LNCAP (cell line): Measurements from ENCODE around the gene STAC3.

Experiments
- TF ChIP-seq, protein P1 (sequence below): fragments of 450-650 bp; IDR thresholded peaks from 2 replicates; pipeline ENCODE4 v1.5.1; 2017; ENCODE audit warnings: mild to moderate bottlenecking

The STAC3 gene

DNA sequence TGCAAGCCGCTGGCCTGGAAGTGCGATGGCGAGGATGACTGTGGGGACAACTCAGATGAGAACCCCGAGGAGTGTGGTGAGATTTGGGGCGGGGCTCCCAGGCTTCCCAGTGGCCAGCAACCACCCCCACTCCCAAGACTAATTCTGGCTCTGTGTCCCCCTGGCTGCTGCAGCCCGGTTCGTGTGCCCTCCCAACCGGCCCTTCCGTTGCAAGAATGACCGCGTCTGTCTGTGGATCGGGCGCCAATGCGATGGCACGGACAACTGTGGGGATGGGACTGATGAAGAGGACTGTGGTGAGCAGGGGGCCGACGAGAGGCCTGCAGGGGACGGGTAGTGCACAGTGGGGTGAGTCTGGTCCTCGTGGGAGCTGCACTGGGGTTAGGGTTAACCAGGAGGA is 46.5 kb downstream of the STAC3 start:
- TF ChIP-seq, protein P1, sequence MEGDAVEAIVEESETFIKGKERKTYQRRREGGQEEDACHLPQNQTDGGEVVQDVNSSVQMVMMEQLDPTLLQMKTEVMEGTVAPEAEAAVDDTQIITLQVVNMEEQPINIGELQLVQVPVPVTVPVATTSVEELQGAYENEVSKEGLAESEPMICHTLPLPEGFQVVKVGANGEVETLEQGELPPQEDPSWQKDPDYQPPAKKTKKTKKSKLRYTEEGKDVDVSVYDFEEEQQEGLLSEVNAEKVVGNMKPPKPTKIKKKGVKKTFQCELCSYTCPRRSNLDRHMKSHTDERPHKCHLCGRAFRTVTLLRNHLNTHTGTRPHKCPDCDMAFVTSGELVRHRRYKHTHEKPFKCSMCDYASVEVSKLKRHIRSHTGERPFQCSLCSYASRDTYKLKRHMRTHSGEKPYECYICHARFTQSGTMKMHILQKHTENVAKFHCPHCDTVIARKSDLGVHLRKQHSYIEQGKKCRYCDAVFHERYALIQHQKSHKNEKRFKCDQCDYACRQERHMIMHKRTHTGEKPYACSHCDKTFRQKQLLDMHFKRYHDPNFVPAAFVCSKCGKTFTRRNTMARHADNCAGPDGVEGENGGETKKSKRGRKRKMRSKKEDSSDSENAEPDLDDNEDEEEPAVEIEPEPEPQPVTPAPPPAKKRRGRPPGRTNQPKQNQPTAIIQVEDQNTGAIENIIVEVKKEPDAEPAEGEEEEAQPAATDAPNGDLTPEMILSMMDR = no peak

DNA sequence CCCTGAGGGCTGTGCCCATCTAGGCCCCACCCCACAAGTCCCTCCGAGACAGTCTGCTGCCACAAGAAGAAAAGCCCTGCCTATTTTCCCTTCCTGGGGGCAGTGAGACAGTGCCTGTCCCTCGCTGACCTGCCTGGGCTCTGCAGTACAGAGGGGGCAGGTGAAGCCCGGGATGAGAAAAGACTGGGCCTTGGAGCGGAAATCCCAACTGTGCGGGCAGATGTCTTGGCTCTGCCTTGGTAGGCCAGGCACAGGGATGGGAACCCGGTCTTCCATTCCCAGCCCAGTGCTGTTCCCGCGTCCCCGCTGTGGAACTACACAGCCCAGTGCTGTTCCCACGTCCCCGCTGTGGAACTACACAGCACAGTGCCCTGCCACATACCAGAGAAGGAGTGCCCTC is 47.2 kb downstream of the STAC3 start:
- TF ChIP-seq, protein P1 = no peak

DNA sequence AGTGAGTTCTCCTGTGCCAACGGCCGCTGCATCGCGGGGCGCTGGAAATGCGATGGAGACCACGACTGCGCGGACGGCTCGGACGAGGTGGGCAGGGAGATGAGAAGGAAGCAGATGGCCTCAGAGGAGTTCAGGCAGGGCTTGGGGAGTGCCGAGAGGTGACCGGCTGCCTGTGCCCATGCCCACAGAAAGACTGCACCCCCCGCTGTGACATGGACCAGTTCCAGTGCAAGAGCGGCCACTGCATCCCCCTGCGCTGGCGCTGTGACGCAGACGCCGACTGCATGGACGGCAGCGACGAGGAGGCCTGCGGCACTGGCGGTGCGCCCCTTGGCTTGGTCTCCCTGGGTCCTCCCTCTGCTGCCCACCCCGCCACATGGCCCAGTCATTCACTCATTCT is 47.8 kb downstream of the STAC3 start:
- TF ChIP-seq, protein P1 = no peak

DNA sequence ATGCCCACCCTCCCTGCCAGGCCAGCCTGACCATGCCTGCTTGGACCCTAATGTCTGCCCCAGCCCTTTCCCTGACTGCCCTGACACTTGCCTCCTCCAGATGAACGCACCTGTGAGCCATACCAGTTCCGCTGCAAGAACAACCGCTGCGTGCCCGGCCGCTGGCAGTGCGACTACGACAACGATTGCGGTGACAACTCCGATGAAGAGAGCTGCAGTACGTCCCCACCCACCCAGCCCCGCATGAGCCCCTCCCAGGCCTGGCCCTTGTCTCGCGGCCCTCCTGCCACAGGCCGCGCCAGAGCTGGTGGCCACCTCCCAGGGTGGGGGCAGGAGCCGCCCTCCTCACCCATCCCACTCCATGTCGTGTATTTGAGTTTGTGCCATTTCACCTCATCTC is 48.7 kb downstream of the STAC3 start:
- TF ChIP-seq, protein P1 = no peak

DNA sequence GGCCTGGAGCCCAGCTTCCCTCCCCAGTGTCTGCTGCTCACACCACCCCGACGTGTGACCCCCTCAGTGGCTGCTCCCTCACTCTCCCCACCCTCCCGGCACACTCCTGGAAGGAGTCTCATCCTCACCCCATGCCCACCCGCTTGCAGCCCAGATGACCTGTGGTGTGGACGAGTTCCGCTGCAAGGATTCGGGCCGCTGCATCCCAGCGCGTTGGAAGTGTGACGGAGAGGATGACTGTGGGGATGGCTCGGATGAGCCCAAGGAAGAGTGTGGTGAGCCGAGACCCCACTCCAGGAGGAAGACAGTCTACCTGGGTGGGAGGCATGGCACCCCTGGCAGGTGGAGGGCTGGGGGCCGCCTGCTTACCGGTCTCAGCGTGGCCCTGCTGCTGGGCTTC is 49.4 kb downstream of the STAC3 start:
- TF ChIP-seq, protein P1 = no peak

DNA sequence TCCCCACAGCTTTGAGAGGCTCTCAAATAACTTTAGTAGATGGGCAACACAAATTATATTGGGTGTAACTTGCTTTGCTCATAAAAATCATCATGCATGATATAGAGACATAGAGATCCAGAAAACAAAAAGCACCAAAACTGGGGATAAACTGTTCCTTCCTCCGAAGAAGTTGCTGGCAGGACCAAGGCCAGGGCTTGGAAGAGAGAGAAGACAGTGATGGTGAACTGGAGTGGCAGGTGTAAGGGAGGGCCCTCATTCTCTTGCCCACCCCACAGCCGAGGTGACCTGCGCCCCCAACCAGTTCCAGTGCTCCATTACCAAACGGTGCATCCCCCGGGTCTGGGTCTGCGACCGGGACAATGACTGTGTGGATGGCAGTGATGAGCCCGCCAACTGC is 49.8 kb downstream of the STAC3 start:
- TF ChIP-seq, protein P1 = no peak

DNA sequence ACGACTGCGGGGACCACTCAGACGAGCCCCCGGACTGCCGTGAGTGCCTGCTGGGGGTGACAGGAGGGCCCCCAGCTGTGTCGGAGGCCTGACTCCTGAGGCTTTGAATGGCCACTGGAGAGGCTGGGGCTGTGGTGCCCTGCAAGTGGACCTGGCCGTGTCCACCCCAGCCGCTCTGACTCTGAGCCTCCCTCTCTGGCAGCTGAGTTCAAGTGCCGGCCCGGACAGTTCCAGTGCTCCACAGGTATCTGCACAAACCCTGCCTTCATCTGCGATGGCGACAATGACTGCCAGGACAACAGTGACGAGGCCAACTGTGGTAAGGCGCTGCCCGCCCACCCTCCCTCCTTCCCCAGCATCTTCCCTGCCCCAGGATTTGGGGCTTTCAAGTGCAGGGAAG is 50.5 kb downstream of the STAC3 start:
- TF ChIP-seq, protein P1 = no peak

DNA sequence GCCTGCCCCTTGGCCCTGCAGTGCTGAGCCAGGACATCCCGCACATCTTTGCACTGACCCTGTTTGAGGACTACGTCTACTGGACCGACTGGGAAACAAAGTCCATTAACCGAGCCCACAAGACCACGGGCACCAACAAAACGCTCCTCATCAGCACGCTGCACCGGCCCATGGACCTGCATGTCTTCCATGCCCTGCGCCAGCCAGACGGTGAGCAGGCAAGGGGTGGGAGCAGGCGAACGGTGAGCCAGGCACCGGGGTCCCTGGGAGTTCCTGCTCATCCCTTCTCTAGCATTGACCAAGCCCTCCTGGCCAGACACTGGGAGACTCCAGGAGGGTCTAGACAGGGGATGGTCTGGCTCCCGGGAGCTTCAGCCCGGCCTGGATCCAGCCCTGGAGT is 51.8 kb downstream of the STAC3 start:
- TF ChIP-seq, protein P1 = no peak
